Fibroblast of skin of right biceps (primary cell): ENCODE measurements around the gene EMC1.
"Not testable (repeated sequence)": the region's sequence is repeated elsewhere in the genome, so short reads cannot be mapped to it uniquely, and the experiment has no call there.

Experiments
- DNase-seq: peaks from one replicate; pipeline ENCODE4 v3.0.0-alpha.2; 2013

The EMC1 gene

GRCh38 chr1:19251305-19252196, at the start of gene EMC1, which contains the start of gene MRTO4:
Gene EMC1, minus strand, starts transcription at chr1:19251524. Its CDS starts 15 bp downstream, at chr1:19251509.
Gene MRTO4, plus strand, starts transcription at chr1:19251805. Its CDS starts 31 bp downstream, at chr1:19251836.
- DNase-seq: peak; percentile 83

- DNase-seq: no peak
These were observed 48.9 kb upstream of the EMC1 start for GRCh38 chr1:19300211-19300610.

- no peak for DNase-seq
These were observed 43.3 kb upstream of the EMC1 start for GRCh38 chr1:19294638-19295037.

- no peak for DNase-seq
These were observed 37.9 kb upstream of the EMC1 start for GRCh38 chr1:19289244-19289643.

GRCh38 chr1:19288324-19289241, 37.3 kb upstream of the EMC1 start, which contains the start of gene AKR7A3:
Gene AKR7A3, minus strand, starts transcription at chr1:19288770. Its CDS starts 61 bp downstream, at chr1:19288709.
- DNase-seq: not testable (repeated sequence)

GRCh38 chr1:19287436-19288185, 36.3 kb upstream of the EMC1 start:
- DNase-seq: no peak

DNA sequence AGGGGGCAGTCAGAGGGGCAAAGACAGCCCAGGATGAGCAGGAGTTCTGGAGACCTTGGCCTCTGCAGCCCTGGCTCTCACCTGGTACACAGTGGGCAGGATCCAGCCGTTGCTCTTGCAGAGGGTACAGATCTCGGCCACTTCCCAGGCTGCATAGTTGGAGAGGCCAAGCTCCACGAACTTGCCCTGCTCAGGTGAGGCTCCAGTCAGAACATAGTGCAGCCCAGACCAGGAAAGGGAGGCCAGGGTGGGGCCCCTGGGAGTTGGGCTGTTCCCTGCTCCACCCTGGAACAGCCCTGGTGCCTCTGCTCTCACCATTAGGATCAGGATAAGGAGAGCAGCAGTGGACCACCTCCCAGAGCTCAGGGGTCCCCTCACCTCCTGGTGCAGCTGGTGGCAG, 34.5 kb upstream of the EMC1 start:
- not testable (repeated sequence) for DNase-seq

- DNase-seq: not testable (repeated sequence)
These were observed 34.0 kb upstream of the EMC1 start for GRCh38 chr1:19285366-19285765.

DNA sequence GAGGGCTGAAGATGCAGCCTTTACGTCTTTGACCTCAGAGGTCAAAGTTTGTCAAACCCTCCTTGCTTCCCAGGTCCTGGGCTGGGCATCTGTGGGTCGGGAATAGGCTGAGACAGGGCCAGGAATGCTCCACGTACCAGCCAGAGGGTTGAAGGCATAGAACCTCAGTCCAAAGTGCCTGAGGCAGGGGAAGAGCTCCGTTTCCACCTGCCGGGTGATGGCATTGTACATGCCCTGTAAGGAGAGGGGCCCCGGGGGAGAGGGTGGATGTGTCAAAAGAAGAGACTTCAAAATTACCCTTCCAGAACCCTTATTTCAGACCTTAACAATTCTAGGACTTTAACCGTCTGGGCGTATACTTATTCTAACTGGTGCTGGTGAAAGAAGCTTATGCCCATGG, 33.6 kb upstream of the EMC1 start:
- DNase-seq: no peak

DNA sequence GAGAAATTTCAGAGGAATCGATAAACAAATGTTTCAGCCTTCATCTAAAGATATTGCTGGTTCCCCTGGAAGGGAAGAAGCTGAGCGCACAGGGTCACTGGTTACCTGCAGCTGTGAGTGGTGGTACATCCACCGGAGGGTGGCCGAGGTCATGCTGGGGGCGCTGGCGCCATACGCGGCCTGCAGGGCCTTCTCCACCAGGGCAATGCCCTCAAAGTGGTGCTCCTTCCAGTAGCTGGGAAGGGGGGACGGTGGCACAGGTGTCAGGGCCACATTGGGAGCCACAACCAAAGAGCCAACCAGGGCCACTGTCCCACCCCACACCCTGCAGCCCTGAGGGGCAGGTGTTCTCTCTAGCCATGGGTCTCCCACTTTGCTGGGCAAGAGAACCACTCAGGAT, 32.6 kb upstream of the EMC1 start:
- DNase-seq: no peak

DNA sequence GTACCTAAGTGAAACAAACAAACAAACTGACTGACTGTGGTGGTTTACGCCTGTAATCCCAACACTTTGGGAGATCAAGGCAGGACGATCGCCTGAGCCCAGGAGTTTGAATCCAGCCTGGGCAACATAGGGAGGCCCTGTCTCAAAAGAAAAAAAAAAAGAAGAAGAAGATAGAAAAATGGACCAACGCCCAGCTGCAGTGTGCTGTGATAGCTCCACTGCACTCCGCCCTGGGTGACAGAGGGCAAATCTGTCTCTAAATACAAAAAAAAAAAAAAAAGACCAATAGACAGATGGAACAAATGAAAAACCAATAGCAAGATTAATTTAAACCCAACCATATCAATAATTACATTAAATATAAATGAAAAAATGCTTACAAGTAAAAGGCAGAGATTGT, 23.3 kb upstream of the EMC1 start:
- DNase-seq: no peak

- not testable (repeated sequence) for DNase-seq
These were observed 22.7 kb upstream of the EMC1 start for GRCh38 chr1:19273844-19274531.

DNA sequence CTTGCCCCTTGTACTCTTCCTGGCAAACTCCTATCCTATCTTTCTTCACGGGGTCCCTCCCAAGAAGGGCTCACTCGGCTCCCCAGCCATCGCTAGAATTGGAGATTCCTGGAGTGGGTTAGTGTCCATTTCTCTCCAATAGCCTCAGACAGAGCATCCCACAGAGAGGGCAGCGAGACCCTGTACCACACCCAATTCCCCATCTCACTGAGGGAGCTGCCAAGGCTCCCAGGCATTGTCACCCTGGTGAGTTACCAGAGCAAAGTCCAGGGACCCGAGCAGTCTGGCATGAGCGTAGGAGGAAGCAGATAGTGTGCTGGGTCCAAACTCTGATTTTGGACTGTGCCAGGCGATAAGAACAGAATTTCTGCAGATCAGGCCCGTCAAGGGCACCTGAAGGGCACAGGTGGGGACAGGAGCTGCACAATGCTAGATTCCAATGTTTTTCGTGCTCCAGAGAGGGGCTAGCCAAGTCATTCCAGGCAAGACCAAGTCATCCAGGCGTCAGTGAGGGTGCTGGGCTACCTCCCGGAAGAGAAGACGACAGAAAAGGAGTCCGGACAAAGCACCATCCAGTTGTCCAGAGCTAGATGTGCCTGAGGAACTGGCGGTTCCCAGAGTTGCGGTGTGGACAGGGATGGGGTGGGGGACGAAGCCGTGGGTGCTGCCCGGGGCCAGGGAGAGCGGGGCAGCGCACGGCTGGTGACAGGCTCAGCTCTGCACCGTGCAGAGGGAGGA, 22.0 kb upstream of the EMC1 start:
- no peak for DNase-seq

DNA sequence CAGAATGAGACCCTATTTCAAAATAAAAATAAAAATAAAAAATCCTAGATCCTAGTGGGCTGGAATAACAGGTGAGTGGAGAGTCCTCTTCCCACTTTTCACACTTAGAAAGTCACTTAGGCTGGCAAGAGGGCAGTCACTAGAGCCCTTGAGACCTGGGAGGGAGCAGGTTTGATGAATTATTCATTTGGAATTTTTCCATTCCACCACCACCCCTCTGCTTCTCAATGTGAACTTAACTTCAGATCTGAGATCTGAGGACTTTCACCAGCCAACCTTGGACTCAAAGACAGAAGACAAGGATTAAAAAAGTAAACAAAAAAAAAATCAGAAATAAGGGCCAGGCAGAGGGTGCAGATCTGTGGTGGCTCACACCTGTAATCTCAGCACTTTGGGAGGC, 20.7 kb upstream of the EMC1 start:
- DNase-seq: no peak

DNA sequence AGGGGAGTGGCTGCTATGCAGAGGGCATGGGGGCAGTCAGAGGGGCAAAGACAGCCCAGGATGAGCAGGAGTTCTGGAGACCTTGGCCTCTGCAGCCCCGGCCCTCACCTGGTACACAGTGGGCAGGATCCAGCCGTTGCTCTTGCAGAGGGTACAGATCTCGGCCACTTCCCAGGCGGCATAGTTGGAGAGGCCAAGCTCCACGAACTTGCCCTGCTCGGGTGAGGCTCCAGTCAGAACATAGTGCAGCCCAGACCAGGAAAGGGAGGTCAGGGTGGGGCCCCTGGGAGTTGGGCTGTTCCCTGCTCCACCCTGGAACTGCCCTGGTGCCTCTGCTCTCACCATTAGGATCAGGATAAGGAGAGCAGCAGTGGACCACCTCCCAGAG, 19.0 kb upstream of the EMC1 start:
- not testable (repeated sequence) for DNase-seq

- DNase-seq: not testable (repeated sequence)
These were observed 18.4 kb upstream of the EMC1 start for GRCh38 chr1:19269427-19270342.

DNA sequence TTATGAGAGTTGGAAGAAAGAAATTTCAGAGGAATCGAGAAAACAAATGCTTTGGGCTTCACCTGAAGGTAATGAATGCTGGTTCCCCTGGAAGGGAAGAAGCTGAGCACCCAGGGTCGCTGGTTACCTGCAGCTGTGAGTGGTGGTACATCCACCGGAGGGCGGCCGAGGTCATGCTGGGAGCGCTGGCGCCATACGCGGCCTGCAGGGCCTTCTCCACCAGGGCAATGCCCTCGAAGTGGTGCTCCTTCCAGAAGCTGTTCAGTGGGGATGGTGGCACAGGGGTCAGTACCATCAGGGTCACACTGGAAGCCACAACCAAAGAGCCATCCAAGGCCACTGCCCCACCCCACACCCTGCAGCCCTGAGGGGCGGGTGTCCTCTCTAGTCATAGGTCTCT, 17.1 kb upstream of the EMC1 start:
- DNase-seq: no peak

GRCh38 chr1:19262744-19263143, 11.4 kb upstream of the EMC1 start:
- no peak for DNase-seq

GRCh38 chr1:19262047-19262446, 10.7 kb upstream of the EMC1 start:
- no peak for DNase-seq
